Measurements from ENCODE around the gene THBS2.
"Not testable (repeated sequence)": the region's sequence is repeated elsewhere in the genome, so short reads cannot be mapped to it uniquely, and the experiment has no call there.

Gene THBS2

DNA sequence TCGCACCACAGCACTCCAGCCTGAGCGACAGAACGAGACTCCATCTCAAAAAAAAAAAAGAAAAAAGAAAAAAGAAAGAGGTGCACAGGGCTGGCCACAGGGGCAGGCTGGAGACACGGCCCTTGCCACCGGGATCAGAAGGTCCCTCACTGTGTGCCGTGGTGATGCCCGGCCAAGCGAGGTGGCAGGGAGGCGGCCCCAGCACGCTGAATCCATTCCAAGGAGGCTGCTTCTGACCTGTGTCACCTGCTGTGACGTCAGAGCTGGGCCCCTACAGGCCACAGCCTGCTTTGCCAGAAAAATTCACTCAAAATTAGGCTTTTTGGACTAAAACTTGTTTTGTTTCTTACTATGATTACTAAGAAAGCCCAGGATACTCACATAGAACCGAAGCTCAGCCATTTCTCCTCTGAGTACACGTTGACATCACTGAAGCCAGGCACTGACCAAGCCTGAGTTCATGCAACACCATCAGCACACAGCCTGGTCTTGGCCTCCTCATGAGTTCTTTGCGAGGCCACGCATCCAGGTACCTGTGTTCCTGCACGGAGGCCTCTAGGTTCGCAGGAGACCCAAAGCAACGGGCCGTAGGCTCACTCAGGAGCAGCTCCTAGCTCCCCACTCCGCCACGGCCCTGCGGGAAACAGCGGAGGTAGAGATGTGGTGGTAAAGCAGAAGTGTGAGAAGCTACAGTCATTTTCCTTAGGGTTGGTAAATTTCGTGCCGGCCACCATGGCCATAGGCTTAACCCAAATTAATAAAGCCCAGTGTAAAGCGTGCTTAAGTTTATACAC, 67.8 kb downstream of the THBS2 start:
- Histone ChIP-seq H4K20me1 (no peaks in the 10 kb centered on the region), H3K27ac (no peak overlapping the region), H3K4me1 (peaks cover 0 to 19% (median 17%) of the 10 kb centered on the region in 10 experiments; a peak in 18 of 20 replicates), H3K9ac (no peak overlapping the region), H3K36me3 (no peaks in the 10 kb centered on the region), H3K9me3 (replicated peaks in 1 of 11) (0 out of 22 replicates have a peak, but pooled peaks cover 0 to under 1% (median 0%) of the 10 kb centered on the region in 11 experiments), H3K4me2 (no peak overlapping the region), H3K27me3 (no peaks in the 10 kb centered on the region), H3K4me3 (no peak overlapping the region)
- TF ChIP-seq Cebpa-rat (IDR thresholded peaks at IDR 0.05), result no peak

DNA sequence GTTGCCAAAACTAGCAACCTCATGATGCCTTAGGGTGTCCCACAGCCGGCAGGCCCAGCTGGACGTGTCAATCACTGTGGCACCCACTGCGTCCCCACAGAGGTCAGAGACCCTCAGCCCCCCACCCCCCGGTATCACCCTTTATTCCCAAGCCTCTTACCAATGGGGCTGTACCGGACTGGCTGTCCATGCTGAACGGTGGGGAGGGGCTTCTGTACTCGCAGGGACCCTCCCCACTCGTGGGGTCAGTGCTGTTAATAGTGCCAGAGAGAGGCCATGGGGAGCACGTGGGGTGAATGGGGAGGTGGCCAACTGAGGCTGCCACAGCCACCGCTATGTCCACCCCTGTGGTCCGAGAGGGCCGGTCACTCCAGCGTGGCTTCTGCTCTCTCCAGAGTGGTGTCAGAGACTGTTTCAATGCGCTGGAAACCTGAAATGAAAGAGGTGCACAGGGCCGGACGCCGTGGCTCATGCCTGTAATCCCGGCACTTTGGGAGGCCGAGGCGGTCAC, 68.6 kb downstream of the THBS2 start:
- Histone ChIP-seq H3K27me3 (no peaks in the 10 kb centered on the region), H3K27ac (no peak overlapping the region), H3K4me3 (no peak overlapping the region), H3K9me3 (replicated peaks in 1 of 11) (peaks cover 4 to 7% (median 5%) of the 10 kb centered on the region in 11 experiments; a peak in 15 of 22 replicates), H4K20me1 (no peaks in the 10 kb centered on the region), H3K4me2 (no peak overlapping the region), H3K9ac (no peak overlapping the region), H3K36me3 (no peaks in the 10 kb centered on the region), H3K4me1 (peaks cover 0 to 19% (median 17%) of the 10 kb centered on the region in 10 experiments; a peak in 18 of 20 replicates)
- TF ChIP-seq Cebpa-rat (IDR thresholded peaks at IDR 0.05), result no peak

DNA sequence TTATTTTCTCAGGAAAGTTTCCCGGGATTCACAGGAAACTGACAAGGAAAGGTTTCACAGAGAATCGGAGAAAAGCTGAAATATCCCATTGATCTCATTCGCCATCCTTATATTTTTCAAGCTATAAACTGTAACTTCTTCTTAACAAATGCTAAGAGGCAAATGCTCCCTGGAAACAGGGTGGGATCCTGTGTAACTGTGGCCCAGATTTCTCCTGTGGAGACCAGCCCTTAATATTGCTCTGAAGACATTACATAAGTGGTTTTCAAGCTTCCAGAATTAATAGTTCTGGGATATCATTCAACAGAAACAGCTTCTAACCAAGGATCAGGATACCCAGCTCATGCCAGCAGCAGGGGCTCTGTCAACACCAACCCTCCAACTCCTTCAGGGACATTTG, 69.2 kb downstream of the THBS2 start:
- H3K9me3 ChIP-seq (replicated peaks in 1 of 11), result peaks cover 6 to 12% (median 10%) of the 10 kb centered on the region in 11 experiments; a peak in 17 of 22 replicates
- no peaks in the 10 kb centered on the region for H4K20me1 ChIP-seq
- no peak overlapping the region for H3K9ac ChIP-seq
- no peaks in the 10 kb centered on the region for H3K27me3 ChIP-seq
- H3K4me2 ChIP-seq, result no peak overlapping the region
- H3K4me1 ChIP-seq, result peaks cover 0 to 15% (median 14%) of the 10 kb centered on the region in 10 experiments; a peak in 18 of 20 replicates
- H3K4me3 ChIP-seq, result no peak overlapping the region
- no peaks in the 10 kb centered on the region for H3K36me3 ChIP-seq
- no peak overlapping the region for H3K27ac ChIP-seq
- TF ChIP-seq Cebpa-rat (IDR thresholded peaks at IDR 0.05), result no peak

DNA sequence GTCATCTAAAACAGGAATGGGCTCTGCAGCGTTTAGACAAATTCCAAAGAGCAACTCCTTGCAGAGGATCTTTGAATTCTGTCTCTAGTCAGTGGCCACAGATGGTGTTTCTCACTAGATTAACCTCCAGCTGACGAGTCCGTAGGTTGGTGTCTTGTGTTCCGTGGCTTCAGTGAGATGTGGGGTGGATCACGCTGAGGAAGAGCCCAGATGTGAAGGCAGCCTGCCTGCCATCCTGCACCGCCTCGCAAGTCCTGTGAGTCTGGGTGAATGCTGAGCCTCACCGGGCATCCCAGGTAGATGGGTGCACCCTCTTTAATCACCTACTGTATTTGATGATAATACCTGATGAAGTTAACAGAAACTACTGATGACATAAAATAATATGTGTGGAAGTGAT, 70.4 kb downstream of the THBS2 start:
- Histone ChIP-seq H3K36me3 (no peaks in the 10 kb centered on the region), H3K9me3 (replicated peaks in 1 of 11) (peaks cover 6 to 16% (median 10%) of the 10 kb centered on the region in 11 experiments; a peak in 17 of 22 replicates), H3K27ac (no peak overlapping the region), H3K9ac (no peak overlapping the region), H3K27me3 (no peaks in the 10 kb centered on the region), H4K20me1 (no peaks in the 10 kb centered on the region), H3K4me2 (no peak overlapping the region), H3K4me1 (peaks cover 0 to 3% (median 2%) of the 10 kb centered on the region in 10 experiments; a peak in 18 of 20 replicates), H3K4me3 (no peak overlapping the region)
- no peak for TF ChIP-seq Cebpa-rat (IDR thresholded peaks at IDR 0.05)

DNA sequence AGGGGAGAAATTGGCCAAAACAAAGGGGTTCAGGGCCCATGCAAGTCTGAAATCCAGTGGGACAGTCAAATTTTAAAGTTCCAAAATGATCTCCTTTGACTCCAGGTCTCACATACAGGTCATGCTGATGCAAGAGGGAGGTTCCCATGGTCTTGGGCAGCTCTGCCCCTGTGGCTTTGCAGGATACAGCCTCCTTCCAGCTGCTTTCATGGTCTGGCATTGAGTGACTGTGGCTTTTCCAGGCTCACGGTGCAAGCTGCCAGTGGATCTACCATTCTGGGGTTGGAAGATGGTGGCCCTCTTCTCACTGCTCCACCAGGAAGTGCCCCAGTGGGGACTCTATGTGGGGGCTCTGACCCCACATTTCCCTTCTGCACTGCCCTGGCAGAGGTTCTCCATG, 73.8 kb downstream of the THBS2 start:
- not testable (repeated sequence) for H3K27ac ChIP-seq, H3K27me3 ChIP-seq, H3K4me3 ChIP-seq, H3K4me2 ChIP-seq, H3K4me1 ChIP-seq, H3K36me3 ChIP-seq, H3K9ac ChIP-seq, H4K20me1 ChIP-seq
- peaks cover 6 to 16% (median 10%) of the 10 kb centered on the region in 11 experiments; a peak in 17 of 22 replicates for H3K9me3 ChIP-seq (replicated peaks in 1 of 11)

DNA sequence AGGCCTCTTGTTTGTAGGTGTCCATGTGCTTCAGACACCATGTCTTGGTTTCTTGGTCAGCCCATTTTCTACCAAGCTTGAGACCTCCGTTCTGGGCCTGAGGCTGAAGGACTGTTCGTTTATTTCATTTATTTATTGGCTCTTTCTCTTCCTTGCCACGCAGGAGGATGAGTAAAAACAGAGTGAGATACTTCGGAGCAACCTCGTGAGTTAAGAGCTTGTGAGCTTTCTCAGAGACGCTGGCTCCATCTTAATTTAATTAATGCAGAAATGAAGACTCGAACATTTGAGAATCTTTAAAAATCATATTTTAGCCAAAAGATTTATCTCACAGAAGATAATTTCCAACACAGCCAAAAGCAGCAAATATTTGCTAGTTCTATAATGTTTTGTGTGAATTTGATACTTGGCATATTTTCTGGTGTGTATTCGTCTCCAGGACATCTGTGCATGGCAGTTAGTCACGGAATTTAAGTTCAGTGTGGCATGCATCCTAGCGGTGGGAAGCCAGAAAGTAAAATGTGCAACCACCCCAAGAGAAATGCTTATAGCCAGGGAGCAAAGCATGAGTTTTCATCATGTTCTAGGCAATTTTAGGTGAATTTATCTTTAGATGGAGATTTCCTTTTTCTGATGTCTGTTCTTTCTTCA, 76.0 kb downstream of the THBS2 start:
- H3K9ac ChIP-seq, result no peak overlapping the region
- no peak for TF ChIP-seq Cebpa-rat (IDR thresholded peaks at IDR 0.05)

DNA sequence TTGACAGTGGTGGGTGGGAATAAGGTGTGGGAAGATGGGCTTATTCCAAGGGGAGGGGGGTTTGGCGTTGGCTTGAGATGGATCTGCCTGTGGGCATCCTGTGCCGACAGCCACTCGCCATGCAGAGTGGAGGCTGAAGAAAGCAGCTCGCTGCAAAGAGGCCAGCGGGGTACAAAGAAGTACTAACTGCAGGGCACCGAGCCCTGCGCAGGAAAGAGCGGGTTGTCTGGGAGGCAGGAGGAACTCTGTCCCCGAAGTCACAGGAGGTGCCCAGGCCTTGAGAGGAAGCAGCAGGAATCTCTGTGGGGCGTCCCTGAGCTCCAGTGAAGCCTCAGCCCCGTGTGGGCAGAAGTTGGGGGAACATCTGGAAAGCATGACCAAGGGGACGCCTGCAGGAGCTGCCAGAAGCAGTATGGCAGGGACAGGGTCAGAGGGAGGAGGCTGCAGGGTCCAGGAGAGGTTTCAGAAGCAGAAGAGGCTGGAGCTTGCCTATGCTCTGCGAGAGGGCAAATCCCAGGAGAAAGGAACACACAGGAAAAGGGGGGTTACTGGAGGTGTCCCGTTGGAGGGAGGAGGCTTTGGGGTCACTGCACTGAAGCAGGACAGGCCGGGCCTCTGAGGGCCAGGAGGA, 77.2 kb downstream of the THBS2 start:
- no peak overlapping the region for H3K4me2 ChIP-seq
- H3K27me3 ChIP-seq, result no peaks in the 10 kb centered on the region
- H3K36me3 ChIP-seq, result no peaks in the 10 kb centered on the region
- no peaks in the 10 kb centered on the region for H3K4me1 ChIP-seq
- peaks cover 6 to 16% (median 10%) of the 10 kb centered on the region in 11 experiments; a peak in 17 of 22 replicates for H3K9me3 ChIP-seq (replicated peaks in 1 of 11)
- no peak overlapping the region for H3K27ac ChIP-seq
- no peak overlapping the region for H3K9ac ChIP-seq
- no peaks in the 10 kb centered on the region for H4K20me1 ChIP-seq
- H3K4me3 ChIP-seq, result no peak overlapping the region
- TF ChIP-seq Cebpa-rat (IDR thresholded peaks at IDR 0.05), result no peak

More for the DNA sequence above, 76.0 kb downstream of the THBS2 start:
- H3K4me3 ChIP-seq, result no peak overlapping the region
- H3K9me3 ChIP-seq (replicated peaks in 1 of 11), result peaks cover 6 to 16% (median 10%) of the 10 kb centered on the region in 11 experiments; a peak in 17 of 22 replicates
- no peaks in the 10 kb centered on the region for H4K20me1 ChIP-seq
- H3K27ac ChIP-seq, result no peak overlapping the region
- no peaks in the 10 kb centered on the region for H3K4me1 ChIP-seq
- H3K4me2 ChIP-seq, result no peak overlapping the region
- H3K27me3 ChIP-seq, result no peaks in the 10 kb centered on the region
- no peaks in the 10 kb centered on the region for H3K36me3 ChIP-seq

DNA sequence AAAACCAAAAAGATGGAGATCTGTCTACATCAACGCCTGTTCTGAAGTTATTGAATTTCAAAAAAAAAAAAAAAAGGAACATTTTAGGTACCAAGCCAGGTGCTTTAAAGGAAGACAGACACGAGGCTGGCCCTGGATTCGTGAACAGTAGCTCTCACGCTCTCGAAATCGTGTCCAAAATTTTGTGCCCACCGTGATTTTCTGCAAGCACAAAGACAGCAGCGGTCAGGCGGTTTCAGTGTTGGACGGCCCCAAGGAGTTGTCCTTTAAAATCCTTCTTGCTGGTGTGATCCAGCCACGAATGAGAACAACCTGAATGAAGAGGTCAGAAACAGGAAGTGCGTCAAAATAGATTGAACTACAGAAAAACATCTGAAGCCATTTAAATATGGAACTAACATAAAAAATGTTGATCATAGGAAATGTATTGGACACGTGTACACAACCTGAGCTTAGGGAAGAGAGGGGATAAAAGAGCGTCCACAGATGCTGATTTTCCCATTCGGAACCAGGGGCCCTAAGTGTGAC, 78.2 kb downstream of the THBS2 start:
- no peaks in the 10 kb centered on the region for H3K4me1 ChIP-seq
- no peaks in the 10 kb centered on the region for H3K27me3 ChIP-seq
- no peaks in the 10 kb centered on the region for H4K20me1 ChIP-seq
- H3K27ac ChIP-seq, result no peak overlapping the region
- no peak overlapping the region for H3K4me2 ChIP-seq
- no peak overlapping the region for H3K9ac ChIP-seq
- no peak for TF ChIP-seq Cebpa-rat (IDR thresholded peaks at IDR 0.05)
- H3K36me3 ChIP-seq, result no peaks in the 10 kb centered on the region
- H3K4me3 ChIP-seq, result no peak overlapping the region
- peaks cover 3 to 15% (median 9%) of the 10 kb centered on the region in 11 experiments; a peak in 17 of 22 replicates for H3K9me3 ChIP-seq (replicated peaks in 1 of 11)
